ENCODE data around the gene CTNNA2. TPM values are rescaled to one million over a fixed set of nuclear protein-coding genes. Genes with fewer than 3 reads are reported as not detected.

The CTNNA2 gene
- total and polyA plus RNA-seq, 2 of the 8 experiments (the other 6 are each of a cell fraction or from before 2014, with no cell fraction given): 3.9 to 9.0 TPM

DNA sequence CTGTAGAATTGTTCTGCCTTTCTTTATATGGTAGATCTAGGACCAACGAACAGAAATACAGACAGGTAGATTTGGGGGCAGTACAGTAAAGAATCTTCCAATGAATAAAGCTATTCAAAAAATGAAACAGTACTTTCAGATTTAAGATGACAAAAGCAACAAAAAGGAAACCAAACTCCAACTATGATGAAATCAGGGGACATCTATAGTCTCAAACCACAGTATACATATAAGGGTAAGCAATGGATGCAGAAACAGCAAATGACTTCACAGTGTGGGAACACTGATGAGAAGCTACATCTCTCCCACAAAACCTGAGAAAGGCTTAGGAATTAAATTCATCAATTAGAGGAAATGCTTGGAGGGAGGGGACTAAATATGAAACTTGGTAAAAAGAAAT lies 202.5 kb downstream of the CTNNA2 start (continued):
- TF ChIP-seq, protein P1, sequence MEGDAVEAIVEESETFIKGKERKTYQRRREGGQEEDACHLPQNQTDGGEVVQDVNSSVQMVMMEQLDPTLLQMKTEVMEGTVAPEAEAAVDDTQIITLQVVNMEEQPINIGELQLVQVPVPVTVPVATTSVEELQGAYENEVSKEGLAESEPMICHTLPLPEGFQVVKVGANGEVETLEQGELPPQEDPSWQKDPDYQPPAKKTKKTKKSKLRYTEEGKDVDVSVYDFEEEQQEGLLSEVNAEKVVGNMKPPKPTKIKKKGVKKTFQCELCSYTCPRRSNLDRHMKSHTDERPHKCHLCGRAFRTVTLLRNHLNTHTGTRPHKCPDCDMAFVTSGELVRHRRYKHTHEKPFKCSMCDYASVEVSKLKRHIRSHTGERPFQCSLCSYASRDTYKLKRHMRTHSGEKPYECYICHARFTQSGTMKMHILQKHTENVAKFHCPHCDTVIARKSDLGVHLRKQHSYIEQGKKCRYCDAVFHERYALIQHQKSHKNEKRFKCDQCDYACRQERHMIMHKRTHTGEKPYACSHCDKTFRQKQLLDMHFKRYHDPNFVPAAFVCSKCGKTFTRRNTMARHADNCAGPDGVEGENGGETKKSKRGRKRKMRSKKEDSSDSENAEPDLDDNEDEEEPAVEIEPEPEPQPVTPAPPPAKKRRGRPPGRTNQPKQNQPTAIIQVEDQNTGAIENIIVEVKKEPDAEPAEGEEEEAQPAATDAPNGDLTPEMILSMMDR (IDR thresholded peaks at IDR 0.05; ENCODE audit: control extremely low read depth in 1 of 3, insufficient read depth in 1 of 3, low read depth in 1 of 3, low read length in 3 of 3): no peak
- TF ChIP-seq, protein P2, sequence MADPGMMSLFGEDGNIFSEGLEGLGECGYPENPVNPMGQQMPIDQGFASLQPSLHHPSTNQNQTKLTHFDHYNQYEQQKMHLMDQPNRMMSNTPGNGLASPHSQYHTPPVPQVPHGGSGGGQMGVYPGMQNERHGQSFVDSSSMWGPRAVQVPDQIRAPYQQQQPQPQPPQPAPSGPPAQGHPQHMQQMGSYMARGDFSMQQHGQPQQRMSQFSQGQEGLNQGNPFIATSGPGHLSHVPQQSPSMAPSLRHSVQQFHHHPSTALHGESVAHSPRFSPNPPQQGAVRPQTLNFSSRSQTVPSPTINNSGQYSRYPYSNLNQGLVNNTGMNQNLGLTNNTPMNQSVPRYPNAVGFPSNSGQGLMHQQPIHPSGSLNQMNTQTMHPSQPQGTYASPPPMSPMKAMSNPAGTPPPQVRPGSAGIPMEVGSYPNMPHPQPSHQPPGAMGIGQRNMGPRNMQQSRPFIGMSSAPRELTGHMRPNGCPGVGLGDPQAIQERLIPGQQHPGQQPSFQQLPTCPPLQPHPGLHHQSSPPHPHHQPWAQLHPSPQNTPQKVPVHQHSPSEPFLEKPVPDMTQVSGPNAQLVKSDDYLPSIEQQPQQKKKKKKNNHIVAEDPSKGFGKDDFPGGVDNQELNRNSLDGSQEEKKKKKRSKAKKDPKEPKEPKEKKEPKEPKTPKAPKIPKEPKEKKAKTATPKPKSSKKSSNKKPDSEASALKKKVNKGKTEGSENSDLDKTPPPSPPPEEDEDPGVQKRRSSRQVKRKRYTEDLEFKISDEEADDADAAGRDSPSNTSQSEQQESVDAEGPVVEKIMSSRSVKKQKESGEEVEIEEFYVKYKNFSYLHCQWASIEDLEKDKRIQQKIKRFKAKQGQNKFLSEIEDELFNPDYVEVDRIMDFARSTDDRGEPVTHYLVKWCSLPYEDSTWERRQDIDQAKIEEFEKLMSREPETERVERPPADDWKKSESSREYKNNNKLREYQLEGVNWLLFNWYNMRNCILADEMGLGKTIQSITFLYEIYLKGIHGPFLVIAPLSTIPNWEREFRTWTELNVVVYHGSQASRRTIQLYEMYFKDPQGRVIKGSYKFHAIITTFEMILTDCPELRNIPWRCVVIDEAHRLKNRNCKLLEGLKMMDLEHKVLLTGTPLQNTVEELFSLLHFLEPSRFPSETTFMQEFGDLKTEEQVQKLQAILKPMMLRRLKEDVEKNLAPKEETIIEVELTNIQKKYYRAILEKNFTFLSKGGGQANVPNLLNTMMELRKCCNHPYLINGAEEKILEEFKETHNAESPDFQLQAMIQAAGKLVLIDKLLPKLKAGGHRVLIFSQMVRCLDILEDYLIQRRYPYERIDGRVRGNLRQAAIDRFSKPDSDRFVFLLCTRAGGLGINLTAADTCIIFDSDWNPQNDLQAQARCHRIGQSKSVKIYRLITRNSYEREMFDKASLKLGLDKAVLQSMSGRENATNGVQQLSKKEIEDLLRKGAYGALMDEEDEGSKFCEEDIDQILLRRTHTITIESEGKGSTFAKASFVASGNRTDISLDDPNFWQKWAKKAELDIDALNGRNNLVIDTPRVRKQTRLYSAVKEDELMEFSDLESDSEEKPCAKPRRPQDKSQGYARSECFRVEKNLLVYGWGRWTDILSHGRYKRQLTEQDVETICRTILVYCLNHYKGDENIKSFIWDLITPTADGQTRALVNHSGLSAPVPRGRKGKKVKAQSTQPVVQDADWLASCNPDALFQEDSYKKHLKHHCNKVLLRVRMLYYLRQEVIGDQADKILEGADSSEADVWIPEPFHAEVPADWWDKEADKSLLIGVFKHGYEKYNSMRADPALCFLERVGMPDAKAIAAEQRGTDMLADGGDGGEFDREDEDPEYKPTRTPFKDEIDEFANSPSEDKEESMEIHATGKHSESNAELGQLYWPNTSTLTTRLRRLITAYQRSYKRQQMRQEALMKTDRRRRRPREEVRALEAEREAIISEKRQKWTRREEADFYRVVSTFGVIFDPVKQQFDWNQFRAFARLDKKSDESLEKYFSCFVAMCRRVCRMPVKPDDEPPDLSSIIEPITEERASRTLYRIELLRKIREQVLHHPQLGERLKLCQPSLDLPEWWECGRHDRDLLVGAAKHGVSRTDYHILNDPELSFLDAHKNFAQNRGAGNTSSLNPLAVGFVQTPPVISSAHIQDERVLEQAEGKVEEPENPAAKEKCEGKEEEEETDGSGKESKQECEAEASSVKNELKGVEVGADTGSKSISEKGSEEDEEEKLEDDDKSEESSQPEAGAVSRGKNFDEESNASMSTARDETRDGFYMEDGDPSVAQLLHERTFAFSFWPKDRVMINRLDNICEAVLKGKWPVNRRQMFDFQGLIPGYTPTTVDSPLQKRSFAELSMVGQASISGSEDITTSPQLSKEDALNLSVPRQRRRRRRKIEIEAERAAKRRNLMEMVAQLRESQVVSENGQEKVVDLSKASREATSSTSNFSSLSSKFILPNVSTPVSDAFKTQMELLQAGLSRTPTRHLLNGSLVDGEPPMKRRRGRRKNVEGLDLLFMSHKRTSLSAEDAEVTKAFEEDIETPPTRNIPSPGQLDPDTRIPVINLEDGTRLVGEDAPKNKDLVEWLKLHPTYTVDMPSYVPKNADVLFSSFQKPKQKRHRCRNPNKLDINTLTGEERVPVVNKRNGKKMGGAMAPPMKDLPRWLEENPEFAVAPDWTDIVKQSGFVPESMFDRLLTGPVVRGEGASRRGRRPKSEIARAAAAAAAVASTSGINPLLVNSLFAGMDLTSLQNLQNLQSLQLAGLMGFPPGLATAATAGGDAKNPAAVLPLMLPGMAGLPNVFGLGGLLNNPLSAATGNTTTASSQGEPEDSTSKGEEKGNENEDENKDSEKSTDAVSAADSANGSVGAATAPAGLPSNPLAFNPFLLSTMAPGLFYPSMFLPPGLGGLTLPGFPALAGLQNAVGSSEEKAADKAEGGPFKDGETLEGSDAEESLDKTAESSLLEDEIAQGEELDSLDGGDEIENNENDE (IDR thresholded peaks at IDR 0.05; ENCODE audit: insufficient replicate concordance, low read length): no peak
- TF ChIP-seq RAD21 (IDR thresholded peaks at IDR 0.05 in 1 of 2, conservative IDR thresholded peaks at IDR 0.05 in 1 of 2; ENCODE audit: low read depth in 2 of 2, low read length in 2 of 2): no peak
- no peak for TF ChIP-seq SIRT6 (IDR thresholded peaks at IDR 0.05; ENCODE audit: low read length)

Measured in H1 (cell line).